Measurements from ENCODE around the gene ZNF484. TPM values are rescaled to one million over a fixed set of nuclear protein-coding genes. Genes with fewer than 3 reads are reported as not detected.
"Not testable (repeated sequence)": the region's sequence is repeated elsewhere in the genome, so short reads cannot be mapped to it uniquely, and the experiment has no call there.

The ZNF484 gene
- total and polyA plus RNA-seq, 2 donors (not counting 1 experiment from before 2014, with no cell fraction given) = 5.7 to 15.4 TPM

GRCh38 chr9:92846662-92847145, 31.1 kb downstream of the ZNF484 start:
- no peaks in the 10 kb centered on the region for H3K79me2 ChIP-seq (ENCODE audit: control insufficient read depth, insufficient read depth, low read length)
- no peaks in the 10 kb centered on the region for H3K4me1 ChIP-seq (ENCODE audit: control insufficient read depth, extremely low read depth, insufficient read depth, low read length)
- H3K27ac ChIP-seq (ENCODE audit: insufficient read depth, low read length) = no peak overlapping the region
- H3K4me2 ChIP-seq (ENCODE audit: extremely low read depth, insufficient read depth, low read length) = no peak overlapping the region
- peak in 1 of 2 donors; percentile 16 for DNase-seq (ENCODE audit: low read depth in 2 of 2)
- peaks cover 4% of the 10 kb centered on the region for H3K9me3 ChIP-seq (ENCODE audit: control insufficient read depth, insufficient read depth, low read depth, low read length)
- no peak overlapping the region for H2AFZ ChIP-seq (ENCODE audit: low read length)
- no peak overlapping the region for H3K9ac ChIP-seq (ENCODE audit: insufficient read depth, low read length)
- no peaks in the 10 kb centered on the region for H3K27me3 ChIP-seq (ENCODE audit: control insufficient read depth, insufficient read depth, low read length)
- H3K36me3 ChIP-seq (ENCODE audit: control insufficient read depth, insufficient read depth, low read length) = peaks cover 5% of the 10 kb centered on the region
- no peaks in the 10 kb centered on the region for H4K20me1 ChIP-seq (ENCODE audit: control insufficient read depth, extremely low read depth, insufficient read depth, low read length)
- TF ChIP-seq EZH2 (IDR thresholded peaks at IDR 0.05; ENCODE audit: low read length, missing control alignments) = no peak
- no peak for TF ChIP-seq CTCF (conservative IDR thresholded peaks at IDR 0.05 in 1 of 2, IDR thresholded peaks at IDR 0.05 in 1 of 2; ENCODE audit: low read depth in 1 of 2, low read length in 2 of 2)
- no peak overlapping the region for H3K4me3 ChIP-seq (replicated peaks in 1 of 4; ENCODE audit: control extremely low read depth in 1 of 4, insufficient read depth in 1 of 4, low read depth in 3 of 4, low read length in 4 of 4)

- H3K79me2 ChIP-seq (ENCODE audit: control insufficient read depth, insufficient read depth, low read length); H3K27ac ChIP-seq (ENCODE audit: insufficient read depth, low read length); H3K36me3 ChIP-seq (ENCODE audit: control insufficient read depth, insufficient read depth, low read length); H3K4me3 ChIP-seq (replicated peaks in 1 of 4; ENCODE audit: control extremely low read depth in 1 of 4, insufficient read depth in 1 of 4, low read depth in 3 of 4, low read length in 4 of 4); DNase-seq (ENCODE audit: low read depth in 2 of 2); H2AFZ ChIP-seq (ENCODE audit: low read length); H3K9ac ChIP-seq (ENCODE audit: insufficient read depth, low read length); H3K27me3 ChIP-seq (ENCODE audit: control insufficient read depth, insufficient read depth, low read length); H3K9me3 ChIP-seq (ENCODE audit: control insufficient read depth, insufficient read depth, low read depth, low read length); H3K4me1 ChIP-seq (ENCODE audit: control insufficient read depth, extremely low read depth, insufficient read depth, low read length); H4K20me1 ChIP-seq (ENCODE audit: control insufficient read depth, extremely low read depth, insufficient read depth, low read length); H3K4me2 ChIP-seq (ENCODE audit: extremely low read depth, insufficient read depth, low read length): not testable (repeated sequence)
Measured at GRCh38 chr9:92838411-92838810, 39.4 kb downstream of the ZNF484 start.

GRCh38 chr9:92837191-92837590, 40.6 kb downstream of the ZNF484 start:
- H3K36me3 ChIP-seq (ENCODE audit: control insufficient read depth, insufficient read depth, low read length) = no peaks in the 10 kb centered on the region
- no peak overlapping the region for H2AFZ ChIP-seq (ENCODE audit: low read length)
- H3K27ac ChIP-seq (ENCODE audit: insufficient read depth, low read length) = no peak overlapping the region
- TF ChIP-seq EZH2 (IDR thresholded peaks at IDR 0.05; ENCODE audit: low read length, missing control alignments) = no peak
- no peak for TF ChIP-seq CTCF (conservative IDR thresholded peaks at IDR 0.05 in 1 of 2, IDR thresholded peaks at IDR 0.05 in 1 of 2; ENCODE audit: low read depth in 1 of 2, low read length in 2 of 2)
- no peaks in the 10 kb centered on the region for H3K4me1 ChIP-seq (ENCODE audit: control insufficient read depth, extremely low read depth, insufficient read depth, low read length)
- H3K4me3 ChIP-seq (replicated peaks in 1 of 4; ENCODE audit: control extremely low read depth in 1 of 4, insufficient read depth in 1 of 4, low read depth in 3 of 4, low read length in 4 of 4) = no peak overlapping the region
- no peaks in the 10 kb centered on the region for H3K9me3 ChIP-seq (ENCODE audit: control insufficient read depth, insufficient read depth, low read depth, low read length)
- no peak overlapping the region for H3K9ac ChIP-seq (ENCODE audit: insufficient read depth, low read length)
- H3K79me2 ChIP-seq (ENCODE audit: control insufficient read depth, insufficient read depth, low read length) = no peaks in the 10 kb centered on the region
- no peaks in the 10 kb centered on the region for H4K20me1 ChIP-seq (ENCODE audit: control insufficient read depth, extremely low read depth, insufficient read depth, low read length)
- no peaks in the 10 kb centered on the region for H3K27me3 ChIP-seq (ENCODE audit: control insufficient read depth, insufficient read depth, low read length)
- no peak for DNase-seq (ENCODE audit: low read depth in 2 of 2)
- no peak overlapping the region for H3K4me2 ChIP-seq (ENCODE audit: extremely low read depth, insufficient read depth, low read length)

Data from fibroblast of lung (primary cell).